Right cardiac atrium (tissue), 5 donors: Measurements from ENCODE around the gene ABCC5. TPM values are rescaled to one million over a fixed set of nuclear protein-coding genes. Genes with fewer than 3 reads are reported as not detected.

Experiments
- ATAC-seq, 2 donors: fragments of 200-7000 bp; cut with Tn5 transposase; one replicate each; pipeline versions ENCODE4 v1.8.0 to v1.9.1; 2020; ENCODE audit warnings: moderate library complexity in 2 of 2, mild to moderate bottlenecking in 1 of 2
- DNase-seq, 3 donors: peaks; one replicate each; pipeline ENCODE4 v3.0.0-alpha.2; 2020
- H3K27ac ChIP-seq: one replicate; pipeline ENCODE4 v1.5.1; 2013; ENCODE audit warnings: mild to moderate bottlenecking, low read length, control low read depth, moderate library complexity
- H3K27me3 ChIP-seq: one replicate; pipeline ENCODE4 v1.6.1; 2013; ENCODE audit not compliant: control insufficient read depth, insufficient read depth
- H3K4me1 ChIP-seq: one replicate; pipeline ENCODE4 v1.6.1; 2013; ENCODE audit warnings: low read length; ENCODE audit not compliant: control insufficient read depth, insufficient read depth
- H3K4me3 ChIP-seq: one replicate; pipeline ENCODE4 v1.5.1; 2013; ENCODE audit warnings: low read length, control low read depth
- H3K9me3 ChIP-seq: one replicate; pipeline ENCODE4 v1.6.1; 2013; ENCODE audit warnings: low read length; ENCODE audit not compliant: control insufficient read depth
- WGBS: extraction: QIAGEN DNeasy Blood & Tissue Kit; methylation state at CpG from one replicate; pipeline ENCODE4 v1.1.7; 2013; 5-methylcytosine and 5-hydroxymethylcytosine counted together
- intact Hi-C, 4 donors: fragments of 100-400 bp; cut with DNase I; formaldehyde crosslinking; loops; one replicate each; pipeline versions ENCODE4 v1.11.0 to v1.14.0; 2022 to 2023
- microRNA-seq, 2 donors: library from miRNA; unstranded; fragments of <30 nt; microRNA quantifications; one replicate each; pipeline ENCODE4 v1.2.0, GENCODE V29; 2020 to 2021
- polyA plus RNA-seq: library from polyadenylated mRNA; stranded (reverse); fragments of 200-250 nt; gene quantifications from one replicate; pipeline ENCODE4 v1.2.3, GENCODE V29; 2013
- total RNA-seq, 4 donors: library from RNA; stranded (reverse); fragmentation: NEBNext Ultra II Directional; extraction: Animal tissue kit (Norgen Biotek cat#: 25700); gene quantifications; one replicate each; pipeline ENCODE4 v1.2.1, GENCODE V29; 2021
- donor health status: healthy with polysubstance abuse.
- donor health status: DM: no; HTN: yes; CAD: no.
- donor health status: DM: no; HTN: no; CAD: no.
- donor health status: DM: no; HTN: yes; CAD: no; lungs with severe emphysema.
- donor health status: DM: yes; HTN: yes; CAD: no.

ABCC5 gene
- total and polyA plus RNA-seq, 5 donors = 28.9 to 60.7 (median 48.0) TPM

DNA sequence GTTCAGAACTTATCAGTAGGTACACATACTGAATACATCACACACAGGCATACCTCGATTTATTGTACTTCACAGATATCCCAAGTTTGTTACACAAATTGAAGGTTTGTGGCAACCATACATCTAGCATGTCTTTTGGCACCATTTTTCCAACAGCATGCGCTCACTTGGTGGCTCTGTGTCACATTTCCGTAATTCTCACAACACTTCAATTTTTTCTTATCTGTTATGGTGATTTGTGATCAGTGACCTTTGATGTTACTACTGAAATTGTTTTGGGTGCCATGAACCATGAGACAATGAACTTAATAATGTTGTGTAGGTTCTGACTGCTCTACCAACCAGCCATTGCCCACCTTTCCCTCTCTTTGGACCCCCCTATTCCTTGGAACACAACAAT is 143.8 kb downstream of the ABCC5 start:
- no peak for ATAC-seq
- peaks cover 2% of the 10 kb centered on the region for H3K4me1 ChIP-seq
- no peaks in the 10 kb centered on the region for H3K27me3 ChIP-seq
- no peak overlapping the region for H3K4me3 ChIP-seq
- DNase-seq = no peak
- WGBS = 86% methylated on average over 3 of the region's 3 CpGs
- no peak overlapping the region for H3K27ac ChIP-seq
- intact Hi-C loops = no loop called here
- H3K9me3 ChIP-seq = no peaks in the 10 kb centered on the region

DNA sequence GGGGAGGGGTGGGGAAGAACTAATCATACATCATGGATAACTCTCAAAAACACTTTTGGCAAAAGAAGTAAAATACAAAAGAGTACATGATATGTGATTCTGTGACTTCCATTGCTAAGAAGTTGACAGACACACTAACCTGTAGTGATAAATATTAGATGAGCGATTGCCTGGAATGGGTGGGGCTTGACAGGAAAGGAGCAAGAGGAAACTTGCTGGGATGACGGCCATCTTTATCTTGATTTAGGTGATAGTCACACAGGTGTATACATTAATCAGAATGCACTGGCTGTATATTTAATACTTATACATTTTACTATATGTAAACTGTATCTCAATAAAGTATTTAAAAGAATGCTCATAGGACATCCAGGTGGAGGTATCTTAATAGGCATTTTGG is 146.1 kb downstream of the ABCC5 start:
- Histone ChIP-seq H3K9me3 (no peaks in the 10 kb centered on the region), H3K4me1 (peaks cover 2% of the 10 kb centered on the region), H3K27me3 (no peaks in the 10 kb centered on the region), H3K4me3 (no peak overlapping the region), H3K27ac (no peak overlapping the region)
- no peak for DNase-seq
- intact Hi-C loops = no loop called here
- no peak for ATAC-seq
- WGBS = 69% methylated on average over 2 of the region's 2 CpGs

- Histone ChIP-seq H3K9me3 (no peaks in the 10 kb centered on the region), H3K27me3 (no peaks in the 10 kb centered on the region), H3K27ac (no peak overlapping the region), H3K4me1 (peaks cover 2% of the 10 kb centered on the region), H3K4me3 (no peak overlapping the region)
- WGBS = 87% methylated on average over 3 of the region's 3 CpGs
- DNase-seq = no peak
- no peak for ATAC-seq
- intact Hi-C loops = no loop called here
These were observed 147.1 kb downstream of the ABCC5 start for GRCh38 chr3:183870563-183870962.

Small RNA genes within 50 kb of the gene (microRNA-seq; reads per million reads assigned to microRNA genes)
- 0 reads per million in 2 donors for gene MIR4448

Other genes starting within 250 kb of the ABCC5 start
- gene MAP6D1, start 192.3 kb downstream of the ABCC5 start, total RNA-seq = 1 to 10 TPM; 1.0 to 2.5 (median 1.9) TPM
- 1.2 TPM for gene MAP6D1, start 192.3 kb downstream of the ABCC5 start, polyA plus RNA-seq
- gene PARL, start 133.0 kb downstream of the ABCC5 start, total RNA-seq = 10 to 100 TPM; 53.6 to 82.2 (median 62.3) TPM
- 62.0 TPM for gene PARL, start 133.0 kb downstream of the ABCC5 start, polyA plus RNA-seq
- gene HTR3D, start 13.9 kb upstream of the ABCC5 start, total RNA-seq = not detected
- not detected for gene HTR3D, start 13.9 kb upstream of the ABCC5 start, polyA plus RNA-seq
- not detected for gene HTR3C, start 35.2 kb upstream of the ABCC5 start, total RNA-seq
- not detected for gene HTR3C, start 35.2 kb upstream of the ABCC5 start, polyA plus RNA-seq
- gene HTR3E, start 79.2 kb upstream of the ABCC5 start, total RNA-seq = not detected
- not detected for gene HTR3E, start 79.2 kb upstream of the ABCC5 start, polyA plus RNA-seq
- 10 to 100 TPM; 30.8 to 34.5 (median 33.0) TPM for gene EIF2B5, start 117.5 kb upstream of the ABCC5 start, total RNA-seq
- gene EIF2B5, start 117.5 kb upstream of the ABCC5 start, polyA plus RNA-seq = 28.3 TPM
- 10 to 100 TPM; 61.1 to 67.4 (median 65.3) TPM for gene DVL3, start 137.5 kb upstream of the ABCC5 start, total RNA-seq
- 39.8 TPM for gene DVL3, start 137.5 kb upstream of the ABCC5 start, polyA plus RNA-seq
- 100 to 1,000 TPM; 271 to 340 (median 329) TPM for gene AP2M1, start 157.0 kb upstream of the ABCC5 start, total RNA-seq
- gene AP2M1, start 157.0 kb upstream of the ABCC5 start, polyA plus RNA-seq = 330 TPM
- gene ABCF3, start 168.3 kb upstream of the ABCC5 start, total RNA-seq = 10 to 100 TPM; 59.2 to 72.9 (median 63.5) TPM
- gene ABCF3, start 168.3 kb upstream of the ABCC5 start, polyA plus RNA-seq = 50.9 TPM
- gene VWA5B2, start 211.7 kb upstream of the ABCC5 start, total RNA-seq = not detected
- 0.07 TPM for gene VWA5B2, start 211.7 kb upstream of the ABCC5 start, polyA plus RNA-seq
- gene ALG3, start 231.1 kb upstream of the ABCC5 start, total RNA-seq = 10 to 100 TPM; 17.3 to 23.3 (median 21.6) TPM
- 19.3 TPM for gene ALG3, start 231.1 kb upstream of the ABCC5 start, polyA plus RNA-seq
- gene EEF1AKMT4, start 231.8 kb upstream of the ABCC5 start, total RNA-seq = 1 to 10 TPM; 1.1 to 1.8 (median 1.3) TPM
- gene EEF1AKMT4, start 231.8 kb upstream of the ABCC5 start, polyA plus RNA-seq = 1.7 TPM
- under 1 TPM in 1 of 4 donors, not detected in 3; 0.50 TPM for gene CAMK2N2, start 243.7 kb upstream of the ABCC5 start, total RNA-seq
- gene CAMK2N2, start 243.7 kb upstream of the ABCC5 start, polyA plus RNA-seq = 0.07 TPM